ENCODE measurements around the gene JAGN1. TPM values are rescaled to one million over a fixed set of nuclear protein-coding genes. Genes with fewer than 3 reads are reported as not detected.
"Not testable (repeated sequence)": the region's sequence is repeated elsewhere in the genome, so short reads cannot be mapped to it uniquely, and the experiment has no call there.

Gene JAGN1
- polyA plus RNA-seq (ENCODE audit: insufficient read depth in 1 of 5, insufficient read length in 5 of 5, low replicate concordance in 1 of 5), result 10 to 100 TPM; 36.0 to 39.0 (median 38.7) TPM
- long read RNA-seq, donor 1, transcript JAGN1-201 (2 exons, 1,675 nt), result major isoform, 40 of 40 reads
- long read RNA-seq, donor 1, partial matches to known transcripts, result 0 of 40 reads
- long read RNA-seq, donor 1, other reads (novel, unspliced or antisense), result 0 of 40 reads
- long read RNA-seq, donor 2, transcript JAGN1-201 (2 exons, 1,675 nt), result major isoform, 19 of 20 reads
- long read RNA-seq, donor 2, partial matches to known transcripts, result 0 of 20 reads
- long read RNA-seq, donor 2, other reads (novel, unspliced or antisense), result 0 of 20 reads
- long read RNA-seq, donor 3, transcript JAGN1-201 (2 exons, 1,675 nt), result major isoform, 24 of 24 reads
- long read RNA-seq, donor 3, partial matches to known transcripts, result 0 of 24 reads
- long read RNA-seq, donor 3, other reads (novel, unspliced or antisense), result 0 of 24 reads
- long read RNA-seq, donor 4, transcript JAGN1-201 (2 exons, 1,675 nt), result major isoform, 14 of 14 reads
- long read RNA-seq, donor 4, partial matches to known transcripts, result 0 of 14 reads
- long read RNA-seq, donor 4, other reads (novel, unspliced or antisense), result 0 of 14 reads
- long read RNA-seq, donor 5, transcript JAGN1-201 (2 exons, 1,675 nt), result major isoform, 27 of 27 reads
- long read RNA-seq, donor 5, partial matches to known transcripts, result 0 of 27 reads
- long read RNA-seq, donor 5, other reads (novel, unspliced or antisense), result 0 of 27 reads
- long read RNA-seq, donor 6, transcript JAGN1-201 (2 exons, 1,675 nt), result major isoform, 39 of 39 reads
- long read RNA-seq, donor 6, partial matches to known transcripts, result 0 of 39 reads
- long read RNA-seq, donor 6, other reads (novel, unspliced or antisense), result 0 of 39 reads
- long read RNA-seq, donor 7, transcript JAGN1-201 (2 exons, 1,675 nt), result major isoform, 16 of 16 reads
- long read RNA-seq, donor 7, partial matches to known transcripts, result 0 of 16 reads
- long read RNA-seq, donor 7, other reads (novel, unspliced or antisense), result 0 of 16 reads
- long read RNA-seq, donor 8, transcript JAGN1-201 (2 exons, 1,675 nt), result major isoform, 13 of 22 reads
- long read RNA-seq, donor 8, partial matches to known transcripts, result 9 of 22 reads
- long read RNA-seq, donor 8, other reads (novel, unspliced or antisense), result 0 of 22 reads

- peak; percentile 89 to 90 for DNase-seq
Measured at GRCh38 chr3:9890249-9891071, at the start of gene JAGN1. TSS of gene JAGN1 (plus strand) at chr3:9890610. CDS start at chr3:9890723, 113 bp downstream.

- DNase-seq, result no peak
Measured at GRCh38 chr3:9841015-9841414, 49.4 kb upstream of the JAGN1 start.

- peak; percentile 97 to 98 for DNase-seq
Measured at GRCh38 chr3:9843715-9844438, 46.5 kb upstream of the JAGN1 start, which contains the start of gene RPUSD3. TSS of gene RPUSD3 (minus strand) at chr3:9844008. CDS start at chr3:9843990, 18 bp downstream.

- DNase-seq, result no peak
Measured at GRCh38 chr3:9846231-9846630, 44.2 kb upstream of the JAGN1 start.

GRCh38 chr3:9846931-9847488 lies 43.4 kb upstream of the JAGN1 start:
- no peak for DNase-seq

- not testable (repeated sequence) for DNase-seq
Measured at GRCh38 chr3:9847870-9848269, 42.5 kb upstream of the JAGN1 start.

GRCh38 chr3:9848860-9849259 lies 41.5 kb upstream of the JAGN1 start:
- DNase-seq, result not testable (repeated sequence)

GRCh38 chr3:9851383-9851782 lies 39.0 kb upstream of the JAGN1 start:
- not testable (repeated sequence) for DNase-seq

GRCh38 chr3:9851926-9852325 lies 38.5 kb upstream of the JAGN1 start:
- DNase-seq, result not testable (repeated sequence)

GRCh38 chr3:9852528-9852927 lies 37.9 kb upstream of the JAGN1 start:
- DNase-seq, result no peak

GRCh38 chr3:9854291-9854940 lies 36.0 kb upstream of the JAGN1 start:
- not testable (repeated sequence) for DNase-seq

- DNase-seq, result no peak
Measured at GRCh38 chr3:9855594-9855993, 34.8 kb upstream of the JAGN1 start.

- no peak for DNase-seq
Measured at GRCh38 chr3:9859530-9860025, 30.8 kb upstream of the JAGN1 start.

GRCh38 chr3:9861201-9861600 lies 29.2 kb upstream of the JAGN1 start:
- no peak for DNase-seq

GRCh38 chr3:9861626-9862130 lies 28.7 kb upstream of the JAGN1 start:
- no peak for DNase-seq

- DNase-seq, result peak; percentile 40 to 43
Measured at GRCh38 chr3:9862391-9863057, 27.9 kb upstream of the JAGN1 start.

- no peak for DNase-seq
Measured at GRCh38 chr3:9863058-9863772, 27.2 kb upstream of the JAGN1 start.
